NOMO-1 treated with DMSO at 0.1 percent for 48 hours (cell line): ENCODE results near the gene CCNY.

Experiments used
- DNase-seq: peaks from one replicate; lab custom pipeline; 2025; ENCODE audit not compliant: unreplicated experiment; lab: John Stamatoyannopoulos, UW

CCNY gene

DNA sequence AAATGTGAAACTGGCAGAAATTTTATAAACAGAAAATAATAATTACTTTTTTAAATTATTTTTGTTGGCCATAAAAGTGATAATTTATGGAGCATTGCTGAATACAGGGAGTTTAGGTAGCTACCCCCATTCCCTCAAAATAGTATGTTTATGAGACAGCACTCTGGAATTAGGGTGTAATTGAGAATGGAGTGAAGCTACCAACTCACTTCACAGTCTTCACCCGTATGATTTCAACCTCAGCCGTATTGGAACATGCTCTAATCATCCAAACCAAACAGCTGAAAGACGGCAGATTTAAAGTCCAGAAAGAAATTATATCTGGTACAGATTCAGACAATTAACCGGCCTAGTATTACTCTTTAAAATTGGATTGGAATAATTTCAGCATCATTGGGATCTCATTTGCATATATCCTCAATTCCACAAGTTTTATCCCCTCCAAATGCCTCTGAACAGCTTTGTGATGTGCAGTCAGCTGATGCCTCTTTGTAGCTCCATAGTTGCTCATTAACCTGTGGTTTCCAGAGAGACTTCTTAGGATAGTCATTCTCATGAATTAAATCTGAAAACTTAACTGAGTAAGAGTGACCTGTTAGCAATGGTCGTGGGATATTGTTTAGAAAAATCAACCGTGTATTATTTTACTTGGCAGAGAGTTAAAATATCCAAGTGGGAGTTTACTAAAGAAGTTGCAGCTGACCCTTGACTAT lies 209.7 kb downstream of the CCNY start:
- DNase-seq = no peak

DNA sequence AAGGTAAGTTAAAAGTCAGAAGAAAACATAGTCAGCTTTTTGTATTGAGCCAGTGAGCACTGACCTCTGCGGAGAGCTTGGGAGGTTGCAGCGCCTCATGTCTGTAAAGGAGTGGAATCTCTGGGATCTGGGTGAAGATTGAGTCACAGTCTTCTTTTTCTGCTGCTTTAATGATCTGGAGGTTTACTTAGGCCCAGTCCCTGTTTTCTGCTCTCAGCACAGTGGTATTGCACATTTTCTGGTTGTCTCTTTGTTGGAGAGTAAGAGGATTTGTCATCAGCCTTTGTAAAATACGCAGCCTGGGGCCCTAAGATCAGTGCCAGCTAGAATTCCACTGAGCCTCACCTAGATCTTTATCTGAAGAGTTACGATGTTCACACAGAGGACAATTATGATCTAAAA lies 210.5 kb downstream of the CCNY start:
- no peak for DNase-seq

DNA sequence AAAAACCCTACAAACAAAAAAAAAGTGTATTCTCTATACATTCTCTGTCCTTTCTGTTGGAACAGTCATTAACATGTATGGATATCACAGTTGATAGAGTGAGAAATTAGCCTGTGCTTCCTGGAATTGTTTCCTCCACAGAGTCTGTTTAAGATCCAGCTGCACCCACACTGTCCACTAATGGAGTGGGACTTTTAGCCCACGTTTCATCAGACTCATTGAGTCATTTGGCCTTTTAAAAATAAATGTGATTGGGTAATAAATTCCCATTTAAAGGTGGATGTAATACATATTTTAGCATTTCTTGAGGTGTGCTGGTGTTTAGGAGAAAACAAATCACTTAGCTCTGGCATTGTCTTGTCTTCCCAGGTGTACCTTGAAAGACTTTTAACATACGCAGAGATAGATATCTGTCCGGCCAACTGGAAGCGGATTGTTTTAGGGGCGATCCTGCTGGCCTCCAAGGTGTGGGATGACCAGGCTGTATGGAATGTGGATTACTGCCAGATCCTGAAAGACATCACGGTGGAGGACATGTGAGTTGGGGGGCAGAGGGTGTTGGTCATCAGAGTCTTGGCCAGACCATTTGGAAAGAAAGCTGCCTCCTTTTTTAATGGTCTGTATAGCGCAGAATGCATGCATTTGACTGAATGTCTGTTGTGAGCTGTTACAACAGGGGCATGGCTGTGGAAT lies 216.5 kb downstream of the CCNY start:
- no peak for DNase-seq

DNA sequence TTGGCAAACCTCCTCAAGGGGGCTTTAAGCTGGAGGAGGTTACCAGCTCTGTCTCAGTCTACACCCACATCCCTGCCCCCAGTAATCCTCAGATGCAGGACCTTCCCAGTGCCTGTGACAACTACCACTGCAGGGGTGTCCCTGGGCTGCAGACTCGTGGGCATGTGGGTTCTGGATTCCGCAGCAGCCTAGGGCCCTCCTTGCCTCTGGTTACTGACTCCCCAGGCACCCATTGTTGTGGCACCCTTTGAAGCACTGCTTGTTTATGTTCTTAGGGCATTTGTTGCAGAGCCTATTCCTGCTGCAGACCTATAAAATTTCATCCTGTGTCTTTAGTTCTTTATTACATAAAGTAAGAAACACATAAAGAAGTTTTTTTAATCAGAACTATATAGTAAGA lies 217.7 kb downstream of the CCNY start:
- DNase-seq = no peak

DNA sequence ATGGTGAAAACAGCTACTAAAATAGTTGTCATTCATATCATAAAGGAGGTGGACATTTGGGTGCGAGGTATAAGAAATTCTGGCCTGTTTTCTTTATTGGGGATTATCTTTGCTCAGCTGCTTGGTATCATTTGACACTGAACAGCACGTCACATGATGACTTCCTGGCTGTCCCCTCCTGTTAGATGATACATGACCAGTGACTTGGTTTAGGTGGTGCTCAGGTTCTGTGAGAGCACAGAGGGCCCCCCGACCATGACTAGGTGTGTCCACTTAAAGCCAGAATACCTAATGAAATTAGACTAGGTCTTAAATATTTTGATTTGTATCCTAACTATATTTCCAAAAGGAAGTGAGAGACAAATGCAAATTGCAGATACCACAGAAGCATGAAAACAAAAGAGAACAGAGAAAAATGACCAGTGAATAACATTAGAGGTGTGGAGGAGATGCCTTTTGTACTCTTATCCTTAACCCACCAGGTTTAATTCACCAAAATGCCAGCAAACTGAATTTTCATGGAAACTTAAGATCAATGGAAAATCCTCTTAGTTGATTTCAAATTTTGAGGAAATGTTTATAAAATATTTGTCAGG lies 218.2 kb downstream of the CCNY start:
- no peak for DNase-seq

DNA sequence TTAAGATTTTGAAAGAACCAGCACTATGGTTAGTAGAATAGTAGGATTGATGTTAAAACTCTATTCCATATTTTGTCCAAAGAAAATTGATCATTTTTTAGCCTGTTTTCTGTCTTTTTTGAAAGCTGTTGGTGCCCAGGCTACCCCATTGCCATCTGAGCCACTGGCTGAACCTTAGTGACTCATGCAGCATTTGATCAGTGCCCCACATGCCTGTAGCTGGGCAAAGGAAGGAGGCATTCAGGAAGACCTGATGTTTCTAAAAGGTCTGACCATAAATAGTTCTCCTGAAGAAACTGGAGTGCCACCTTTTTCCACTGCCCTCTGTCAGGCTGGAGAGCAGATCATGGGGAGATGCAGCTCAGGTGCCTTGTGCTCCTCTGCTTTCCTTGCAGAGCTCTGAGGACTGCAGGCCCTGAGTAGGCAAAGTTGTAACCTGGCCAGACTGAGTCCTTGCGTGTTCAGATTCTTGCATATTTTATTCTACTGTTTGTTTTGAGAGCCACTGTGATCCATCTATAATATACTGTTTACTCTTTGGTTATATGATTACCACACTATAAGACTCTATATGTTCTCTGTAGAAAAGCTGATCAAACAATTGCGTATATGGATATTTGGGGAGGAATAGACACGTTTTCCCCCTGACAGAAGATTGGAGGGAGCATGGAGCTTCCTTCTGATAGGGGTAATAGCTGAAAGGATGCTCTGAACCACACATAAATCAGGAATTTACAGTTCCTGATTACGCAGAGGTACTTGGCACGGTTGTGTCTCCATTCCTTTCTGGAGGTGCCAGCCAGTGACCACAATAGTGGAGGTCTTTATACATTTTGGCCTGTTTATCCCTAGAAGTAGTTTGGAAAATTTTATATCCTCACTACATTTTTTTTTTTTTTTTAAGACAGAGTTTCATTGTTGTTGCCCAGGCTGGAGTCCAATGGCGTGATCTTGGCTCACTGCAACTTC lies 219.9 kb downstream of the CCNY start:
- no peak for DNase-seq

DNA sequence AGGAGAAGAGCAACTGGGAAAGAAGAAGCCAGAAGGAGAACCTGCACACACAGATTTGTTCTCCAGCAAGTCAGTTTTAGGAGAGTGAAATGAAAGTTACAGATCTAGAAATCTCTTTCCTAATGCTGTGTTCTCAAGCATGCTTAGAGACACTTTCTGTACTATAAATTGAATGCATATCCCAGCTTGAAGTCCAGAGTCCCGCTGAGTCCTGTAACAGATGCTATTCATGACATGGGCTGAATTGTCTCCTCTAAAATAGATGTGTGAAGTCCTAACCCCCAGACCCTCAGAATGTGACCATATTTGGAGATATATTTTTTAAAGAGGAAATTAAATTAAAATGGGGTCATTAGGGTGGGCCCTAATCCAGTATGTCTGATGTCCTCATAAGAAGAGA lies 222.0 kb downstream of the CCNY start:
- no peak for DNase-seq

DNA sequence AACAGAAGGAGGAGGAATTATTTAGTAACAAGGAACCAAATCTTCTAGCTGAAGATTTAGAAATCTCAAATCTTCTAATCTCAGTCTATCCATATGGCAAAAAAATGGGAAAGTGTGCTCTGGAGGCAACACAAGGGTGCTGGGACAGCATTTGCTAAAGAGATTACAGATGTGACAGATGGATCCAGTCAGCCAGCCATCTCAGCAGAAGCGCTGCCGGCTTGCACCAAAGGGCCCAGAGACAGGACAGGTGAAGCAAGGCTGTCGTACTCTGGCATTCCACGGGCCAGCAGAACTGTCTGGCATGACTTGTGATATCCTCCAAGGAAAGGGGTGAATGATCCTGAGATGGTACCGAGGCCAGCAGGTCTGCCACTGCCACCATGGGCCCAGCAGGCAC lies 223.1 kb downstream of the CCNY start:
- DNase-seq = no peak

DNA sequence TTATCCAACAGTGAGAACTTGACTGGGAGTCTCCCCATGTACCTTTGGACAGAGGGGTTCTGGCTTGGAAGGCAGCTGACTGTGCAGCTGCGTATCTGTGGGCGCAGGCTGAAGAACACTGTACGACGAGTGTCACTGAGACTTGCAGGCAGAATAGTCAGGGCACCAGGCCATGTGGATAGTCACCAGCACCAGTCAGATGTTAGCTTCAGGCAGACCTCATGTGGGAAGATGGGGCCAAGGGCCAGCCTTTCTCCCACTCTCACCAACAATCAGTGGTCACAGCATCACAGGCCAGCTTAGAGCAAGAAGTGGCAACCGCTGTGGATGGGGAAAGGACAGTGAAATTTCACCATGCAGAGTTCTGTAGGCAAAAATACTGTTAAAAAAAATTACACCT lies 225.4 kb downstream of the CCNY start:
- no peak for DNase-seq

DNA sequence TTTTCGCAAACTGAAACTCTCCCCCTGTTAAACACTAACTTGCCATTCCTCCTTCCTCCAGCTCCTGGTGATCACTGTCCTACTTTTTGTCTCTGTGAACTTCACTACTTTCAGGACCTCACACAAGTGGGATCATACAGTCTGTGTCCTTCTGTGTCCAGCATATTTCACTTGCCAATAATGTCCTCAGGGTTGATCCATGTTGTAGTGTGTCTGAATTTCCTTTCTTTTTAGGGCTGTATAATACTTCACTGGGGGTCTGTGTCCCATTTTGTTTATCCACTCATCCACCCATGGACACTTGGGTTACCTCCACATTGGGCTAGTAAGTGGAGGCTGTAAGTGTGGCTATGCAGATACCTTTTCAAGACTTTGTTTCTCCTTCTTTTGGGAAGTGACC lies 226.1 kb downstream of the CCNY start:
- DNase-seq = no peak

DNA sequence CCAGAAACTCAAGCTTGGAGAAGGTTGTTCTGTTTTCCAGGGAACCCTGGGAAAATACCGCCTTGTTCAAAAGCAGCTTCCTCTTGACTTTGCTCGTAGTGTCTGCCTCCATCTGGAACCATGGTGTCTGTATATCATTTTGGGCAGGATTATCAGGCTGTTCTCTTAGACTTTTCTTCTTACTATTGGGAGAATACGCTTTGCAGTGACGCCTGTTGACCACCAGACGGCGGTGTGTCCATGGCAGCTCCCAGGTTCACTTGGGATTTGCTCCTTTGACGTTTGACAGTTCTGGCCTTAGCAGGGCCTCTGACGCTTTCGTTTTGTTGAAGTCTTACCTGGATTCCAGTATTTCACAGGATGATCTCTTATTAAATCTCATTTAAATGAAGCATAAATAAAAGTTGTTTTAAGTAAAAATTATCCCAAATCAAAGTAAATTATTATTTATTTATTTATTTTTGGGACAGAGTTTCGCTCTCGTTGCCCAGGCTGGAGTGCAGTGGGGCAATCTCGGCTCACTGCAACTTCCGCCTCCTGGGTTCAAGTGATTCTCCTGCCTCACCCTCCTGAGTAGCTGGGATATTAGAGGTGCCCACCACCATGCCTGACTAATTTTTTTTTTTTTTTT lies 227.1 kb downstream of the CCNY start:
- peak; percentile 36 for DNase-seq

DNA sequence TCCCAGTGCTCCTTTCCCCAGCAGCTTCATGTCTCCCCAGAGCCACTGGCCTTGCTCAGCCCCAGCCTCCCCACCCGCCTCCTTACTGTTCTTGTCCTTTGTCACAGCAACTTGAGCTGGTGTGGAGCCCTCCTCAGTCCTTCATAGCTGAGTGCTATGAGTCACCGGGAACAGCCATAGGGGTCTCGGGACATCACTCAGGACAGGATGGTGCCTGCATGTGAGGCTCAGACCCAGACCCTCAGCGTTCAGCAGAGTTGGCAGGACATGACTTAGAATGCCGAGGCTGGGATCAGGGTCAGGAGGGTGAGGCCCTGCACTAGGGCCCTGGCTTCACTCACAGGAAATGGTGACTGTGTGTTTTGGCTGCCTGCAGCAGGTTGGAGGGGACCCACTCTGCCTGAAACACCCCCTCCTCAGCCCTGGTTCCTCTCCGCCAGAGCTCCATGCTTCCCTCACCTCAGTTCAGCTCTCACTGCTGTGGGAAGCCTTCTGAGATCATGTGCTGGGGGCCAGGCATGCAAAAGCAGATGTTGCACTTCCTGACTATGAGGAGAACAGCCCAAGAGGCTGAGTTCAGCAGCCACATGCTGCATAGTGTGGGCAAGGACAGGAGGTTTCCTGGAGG lies 228.1 kb downstream of the CCNY start:
- DNase-seq = no peak

DNA sequence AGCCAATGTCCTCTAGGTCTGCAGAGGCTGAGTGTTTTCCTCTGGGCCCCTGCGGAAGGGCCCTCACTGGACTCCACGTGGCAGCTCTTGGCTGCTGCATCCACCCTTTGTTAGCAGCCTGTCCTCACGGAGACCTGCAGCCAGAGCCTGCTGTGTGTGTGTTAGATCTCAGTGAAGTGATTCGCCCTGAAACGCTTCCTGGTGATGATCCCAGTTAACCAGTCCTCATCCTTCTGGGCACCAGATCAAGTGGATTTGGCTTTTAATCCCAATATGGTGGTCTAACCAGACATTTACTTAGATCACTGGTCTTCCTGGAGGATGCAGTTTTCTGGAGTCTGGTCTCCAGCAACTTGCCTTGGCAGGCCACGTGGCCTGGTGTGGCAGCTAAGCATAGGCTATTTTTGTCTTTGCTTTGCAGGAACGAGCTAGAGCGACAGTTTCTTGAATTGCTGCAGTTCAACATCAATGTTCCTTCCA lies 229.3 kb downstream of the CCNY start:
- no peak for DNase-seq

DNA sequence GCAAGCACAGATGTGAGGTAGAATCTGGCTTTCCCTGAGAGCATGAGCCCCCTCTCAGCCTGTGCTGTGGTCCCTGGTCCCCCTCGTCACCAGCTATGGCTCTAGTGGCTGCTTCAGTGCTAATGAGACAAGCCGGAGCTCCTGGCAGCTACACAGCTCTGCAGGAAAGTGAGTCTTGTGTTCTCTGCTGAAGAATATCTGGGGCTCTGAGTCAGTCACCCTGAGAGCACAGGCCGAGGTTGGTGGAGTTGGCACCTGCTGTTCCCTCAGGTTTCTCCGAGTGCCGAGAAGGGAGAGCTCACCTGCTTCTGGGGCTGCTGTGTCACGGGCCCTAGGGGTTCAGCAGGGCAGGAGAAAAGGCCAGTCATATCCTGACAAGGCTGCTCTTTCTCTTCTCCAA lies 231.6 kb downstream of the CCNY start:
- no peak for DNase-seq

DNA sequence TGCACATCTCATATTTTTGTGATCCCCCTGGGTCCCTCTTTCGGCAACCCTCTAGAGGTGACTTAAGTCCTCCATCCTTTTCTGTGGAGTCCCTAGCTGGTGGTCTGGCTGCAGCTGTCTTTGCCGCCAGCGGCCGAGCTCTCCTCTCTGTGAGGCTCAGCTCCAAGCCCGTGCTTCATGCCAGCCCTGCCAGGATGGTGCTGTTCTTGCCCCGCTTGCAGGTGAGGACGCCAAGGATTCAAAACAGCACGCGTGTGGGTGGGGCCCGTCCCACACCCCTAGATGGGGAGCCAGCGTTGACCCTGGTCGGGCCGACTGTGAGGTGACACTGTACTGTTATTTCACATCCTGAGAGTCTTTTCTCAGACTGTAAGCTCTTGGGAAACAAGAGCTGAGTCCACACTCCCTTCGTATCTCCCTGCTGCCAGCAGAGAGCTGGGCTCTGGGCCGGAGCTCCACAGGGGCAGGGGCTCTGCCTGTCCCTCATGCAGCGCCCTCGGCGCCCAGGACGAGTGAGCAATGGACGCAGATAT lies 232.2 kb downstream of the CCNY start:
- DNase-seq = no peak

DNA sequence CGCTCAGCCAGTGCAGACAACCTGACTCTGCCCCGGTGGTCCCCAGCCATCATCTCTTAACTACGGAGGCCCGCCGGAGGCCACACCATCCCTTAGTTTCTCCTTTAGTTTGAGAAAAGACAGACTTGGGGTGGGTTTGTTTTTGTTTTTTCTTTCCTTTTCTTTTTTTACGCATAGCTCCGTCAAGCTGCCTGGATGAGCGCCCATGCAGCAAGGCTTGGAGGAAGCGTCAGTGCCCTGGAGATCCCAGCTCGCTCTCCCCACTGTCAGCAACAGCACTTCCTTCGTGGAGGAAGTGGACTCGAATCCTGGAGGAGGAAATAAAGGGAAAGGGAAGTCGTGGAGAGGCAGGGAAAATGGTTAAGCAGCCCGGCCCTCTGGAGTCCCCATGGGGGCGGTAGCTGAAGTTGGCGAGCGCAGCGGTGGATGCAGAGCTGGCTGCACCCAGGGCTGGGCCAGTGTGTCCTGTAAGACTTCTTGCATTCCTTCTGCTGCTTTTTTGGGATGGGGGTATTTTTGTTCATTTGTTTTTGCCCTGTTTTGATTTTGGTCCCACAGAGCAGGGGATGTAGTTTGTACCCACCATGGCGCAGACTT lies 232.9 kb downstream of the CCNY start:
- no peak for DNase-seq

DNA sequence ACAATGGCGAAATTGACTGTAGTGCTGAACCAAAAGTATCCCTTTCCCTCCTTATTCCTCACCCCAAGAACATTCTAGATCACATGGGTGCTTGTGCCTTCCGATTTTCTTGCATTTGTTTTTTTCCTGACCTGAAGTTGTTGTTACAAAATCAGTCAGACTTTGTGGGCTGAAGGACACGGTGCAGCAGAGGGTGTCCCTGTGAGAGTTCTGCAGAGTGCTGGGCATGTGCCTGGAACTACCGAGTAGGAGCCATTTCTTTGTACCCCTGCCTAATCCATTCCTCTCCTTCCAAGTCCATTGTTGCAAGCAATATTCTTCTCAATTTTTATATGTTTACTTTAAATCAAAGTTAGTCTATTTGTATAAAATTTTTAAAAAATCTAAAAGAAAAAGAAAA lies 233.5 kb downstream of the CCNY start:
- no peak for DNase-seq

DNA sequence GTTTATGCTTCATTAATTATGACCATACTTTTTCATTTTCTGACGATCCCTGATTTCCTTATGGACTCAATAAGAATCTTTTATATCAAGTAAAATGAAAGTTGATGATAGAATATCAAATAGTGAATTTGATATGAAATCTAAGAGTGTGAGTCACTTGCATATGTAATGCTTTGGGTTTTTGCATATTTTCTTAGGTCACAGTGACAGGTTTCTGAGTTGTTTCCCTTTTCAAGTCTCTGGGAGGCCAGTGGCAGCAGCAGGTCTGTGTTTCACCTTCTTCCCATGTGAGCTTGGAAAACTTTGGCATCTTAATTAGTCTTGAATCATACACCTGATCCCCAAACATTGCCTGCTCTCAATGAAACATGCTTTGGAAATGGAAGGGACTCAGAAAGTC lies 234.1 kb downstream of the CCNY start:
- no peak for DNase-seq

DNA sequence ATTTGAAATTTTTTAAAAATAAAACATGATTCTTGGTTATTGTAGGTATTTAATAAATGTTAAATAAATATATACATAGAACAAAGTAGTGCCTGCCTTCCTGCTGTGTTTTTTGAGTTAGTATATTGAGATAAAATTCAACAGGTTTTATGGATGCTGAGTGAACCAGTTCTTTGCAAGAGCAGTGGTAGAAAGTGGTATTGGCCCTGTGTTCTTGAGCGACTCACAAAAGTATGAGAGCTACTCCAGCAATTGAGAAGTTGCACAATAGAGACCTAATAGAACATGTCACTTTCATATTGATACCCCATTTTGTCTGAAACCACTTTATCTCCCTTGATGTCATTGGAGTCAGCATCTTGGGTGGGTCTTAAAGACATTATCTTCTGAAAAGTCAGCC lies 236.3 kb downstream of the CCNY start:
- no peak for DNase-seq

DNA sequence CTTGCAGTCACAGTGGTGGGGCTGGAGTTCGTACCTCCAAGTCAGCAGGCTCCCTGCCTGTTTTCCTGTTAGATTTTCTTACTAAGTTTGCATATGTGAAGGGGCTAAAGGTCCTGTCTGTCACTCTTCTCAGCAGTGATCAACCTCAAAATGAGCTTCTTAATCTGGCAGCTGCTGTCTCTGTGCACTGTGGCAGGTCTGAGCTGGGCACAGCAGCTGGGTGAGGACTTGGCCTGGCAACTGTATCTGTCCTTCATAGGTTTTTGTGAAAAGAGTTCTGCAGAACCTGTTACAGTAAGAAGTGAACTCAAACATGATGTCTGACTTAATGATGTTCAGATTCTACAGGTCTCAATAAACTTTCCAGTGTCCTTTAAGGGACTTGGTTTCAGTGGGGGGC lies 237.5 kb downstream of the CCNY start:
- DNase-seq = no peak
